HL-60/S4 treated with phorbol 12-myristate 13-acetate at 8.2 ng/mL for 4 days and 3 days (cell line): ENCODE results near the gene DNAJB4.
"Not testable (repeated sequence)": the region's sequence is repeated elsewhere in the genome, so short reads cannot be mapped to it uniquely, and the experiment has no call there.

Source experiments
- in situ Hi-C: fragments of 300-500 bp; cut with MboI; formaldehyde crosslinking; loops from 2 replicates; pipeline ENCODE4 v1.15.0; 2022; ENCODE audit warnings: low sequenced_read_pairs

DNAJB4 gene

DNA sequence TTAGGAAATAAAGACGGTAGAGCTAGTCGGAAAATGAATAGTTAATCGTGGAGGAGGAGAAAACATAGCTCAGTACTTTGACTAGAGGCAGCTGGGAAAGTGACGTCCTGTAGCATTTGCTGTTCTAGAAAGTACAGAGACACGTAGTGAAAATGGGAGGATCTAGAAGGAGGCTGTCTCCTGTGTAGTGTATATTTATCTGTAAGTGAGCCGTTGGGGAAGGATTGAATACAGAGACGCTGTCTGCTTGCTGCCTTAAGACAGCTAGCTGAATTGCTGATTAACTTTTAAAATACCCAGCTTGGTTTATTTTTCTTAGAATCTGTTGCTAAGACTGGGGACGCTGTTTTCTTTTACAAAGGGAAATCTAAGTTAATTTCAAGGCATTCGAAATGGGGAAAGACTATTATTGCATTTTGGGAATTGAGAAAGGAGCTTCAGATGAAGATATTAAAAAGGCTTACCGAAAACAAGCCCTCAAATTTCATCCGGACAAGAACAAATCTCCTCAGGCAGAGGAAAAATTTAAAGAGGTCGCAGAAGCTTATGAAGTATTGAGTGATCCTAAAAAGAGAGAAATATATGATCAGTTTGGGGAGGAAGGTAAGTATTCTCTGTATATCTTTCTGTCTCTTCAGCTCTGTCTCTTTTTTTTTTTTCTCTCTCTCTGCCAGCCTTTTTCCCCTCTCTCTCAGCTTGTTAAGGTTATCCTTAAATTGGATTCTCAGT, at the start of gene DNAJB4:
TSS of gene DNAJB4 (plus strand) at position 221 of the 729 bp plus-strand sequence. CDS start at position 393, 172 bp downstream.
- in situ Hi-C loops, result no loop called here

DNA sequence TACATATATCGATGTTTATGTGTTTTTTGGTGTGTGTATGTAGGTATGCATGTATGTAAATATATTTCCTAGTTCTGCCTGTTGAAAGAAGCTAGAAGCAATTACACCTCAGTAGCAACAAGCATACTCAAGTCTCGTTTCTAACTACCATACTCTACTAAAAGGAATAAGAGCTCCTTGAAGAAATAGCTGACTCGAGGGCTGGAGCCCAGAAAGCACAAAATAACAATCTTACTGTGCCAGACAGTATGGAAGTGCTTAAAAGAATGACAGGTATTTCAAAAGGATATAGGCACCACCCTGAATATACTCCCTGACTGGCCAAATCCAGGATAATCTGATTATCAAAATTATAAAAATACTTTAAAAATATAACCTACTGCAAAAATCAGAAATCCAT, 49.0 kb upstream of the DNAJB4 start:
- in situ Hi-C loops, result no loop called here

DNA sequence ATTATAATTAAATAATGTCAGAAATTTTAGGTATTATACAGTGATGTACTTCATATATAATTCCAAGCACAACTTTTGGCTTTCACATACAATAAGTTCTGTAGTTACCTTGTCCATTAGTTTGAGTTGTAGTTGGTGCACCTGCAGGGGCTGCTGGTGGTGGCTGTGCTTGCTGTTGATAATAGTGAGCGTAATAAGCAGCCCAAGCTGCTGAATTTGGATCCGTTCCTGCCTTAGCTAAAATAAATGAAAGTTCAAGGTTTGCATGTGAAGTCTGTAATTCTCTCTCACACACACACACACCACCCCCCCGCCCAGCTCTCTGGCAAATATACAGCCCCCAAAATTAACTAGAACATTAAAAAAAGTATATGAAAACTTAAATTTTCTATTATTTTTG, 48.3 kb upstream of the DNAJB4 start:
- in situ Hi-C loops, result no loop called here

DNA sequence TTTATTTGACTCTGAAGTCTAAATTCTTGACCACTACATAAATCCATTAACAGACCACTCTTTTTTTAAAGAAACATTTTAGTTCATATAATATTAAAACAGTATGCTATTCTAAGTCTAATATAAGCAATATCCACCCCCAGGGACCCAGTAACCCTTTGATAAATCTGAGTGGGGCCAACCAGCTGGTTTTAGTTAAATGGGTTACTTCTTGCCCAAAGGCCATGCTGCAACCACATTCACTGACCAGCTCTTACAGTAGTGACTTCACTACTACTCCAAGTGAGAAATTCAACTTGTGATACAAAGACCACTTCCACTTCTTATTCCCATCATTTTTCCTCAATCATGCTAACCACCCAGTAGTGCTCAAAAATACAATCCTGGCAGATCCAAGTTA, 46.3 kb upstream of the DNAJB4 start:
- in situ Hi-C loops, result no loop called here

DNA sequence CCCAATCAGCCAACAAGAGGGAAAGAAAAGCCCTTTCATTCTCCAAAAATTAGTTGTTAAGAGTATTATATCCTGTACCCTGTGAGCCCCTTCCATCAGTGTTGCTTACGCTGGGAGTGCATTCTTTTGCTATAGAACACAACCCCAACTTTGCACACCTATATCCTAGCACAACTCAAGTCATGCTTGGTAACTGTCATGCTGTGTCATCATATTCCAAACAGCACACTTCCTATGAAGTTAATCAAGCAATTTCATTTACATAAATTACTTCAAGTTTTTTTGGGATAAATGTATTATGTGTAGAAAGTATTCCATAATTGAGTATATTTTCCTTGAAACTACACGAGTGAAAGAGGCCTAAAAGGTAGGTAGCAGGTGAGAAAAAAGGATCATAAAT, 45.9 kb upstream of the DNAJB4 start:
- in situ Hi-C loops, result no loop called here

DNA sequence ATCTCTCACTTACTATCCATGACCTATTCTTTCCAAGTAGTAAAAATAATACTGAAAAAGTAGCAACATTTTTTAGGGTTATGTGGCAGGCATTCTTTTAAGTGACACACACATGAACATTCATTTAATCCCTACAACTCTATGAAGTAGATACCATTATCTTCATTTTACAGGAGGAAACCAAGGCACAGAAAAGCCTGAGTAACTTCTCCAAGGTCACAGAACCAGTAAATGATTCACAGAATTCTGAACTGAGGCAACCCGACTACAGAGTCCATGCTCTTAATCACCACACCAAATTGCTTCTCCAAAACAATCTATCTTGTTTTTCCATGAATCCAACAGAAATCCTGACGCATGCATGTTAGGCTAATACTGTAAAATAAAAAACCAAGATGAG, 43.3 kb upstream of the DNAJB4 start:
- in situ Hi-C loops, result no loop called here

DNA sequence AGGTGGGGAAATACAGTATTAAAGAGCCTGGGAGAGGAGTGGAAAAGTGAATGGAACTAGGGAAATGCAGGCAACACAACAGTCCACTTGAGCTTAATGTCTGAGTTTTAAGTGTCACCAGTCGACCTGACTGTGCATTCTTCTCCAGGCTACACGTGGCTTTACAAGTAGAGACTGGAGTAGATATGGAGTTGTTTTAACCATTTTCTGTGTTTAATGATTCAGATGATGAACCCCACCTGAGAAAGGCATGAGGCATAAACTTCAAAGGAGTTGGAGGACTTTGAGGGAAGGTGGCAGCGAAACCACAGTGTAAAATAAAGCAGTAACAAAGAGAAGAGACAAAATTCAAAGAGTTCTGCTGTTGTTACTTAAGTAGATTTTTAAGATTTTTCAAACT, 38.4 kb upstream of the DNAJB4 start:
- in situ Hi-C loops, result no loop called here

DNA sequence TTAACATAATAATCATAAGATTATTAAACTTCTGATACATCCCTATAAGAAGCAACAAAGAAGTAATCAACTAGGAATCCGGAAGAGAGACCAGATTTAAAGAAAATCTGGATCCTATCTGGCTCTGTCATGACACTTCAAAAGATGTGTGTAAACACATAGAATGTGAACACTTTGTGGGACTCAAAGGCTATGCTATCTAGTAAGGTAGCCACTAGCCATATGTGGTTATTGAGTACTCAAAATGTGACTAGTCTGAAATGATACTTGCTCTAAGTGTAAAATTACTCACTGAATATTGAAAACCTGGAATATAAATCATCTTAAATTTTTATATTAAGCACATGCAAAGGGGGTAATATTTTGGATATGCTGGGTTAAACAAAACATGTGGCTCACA, 34.5 kb upstream of the DNAJB4 start:
- in situ Hi-C loops, result no loop called here

DNA sequence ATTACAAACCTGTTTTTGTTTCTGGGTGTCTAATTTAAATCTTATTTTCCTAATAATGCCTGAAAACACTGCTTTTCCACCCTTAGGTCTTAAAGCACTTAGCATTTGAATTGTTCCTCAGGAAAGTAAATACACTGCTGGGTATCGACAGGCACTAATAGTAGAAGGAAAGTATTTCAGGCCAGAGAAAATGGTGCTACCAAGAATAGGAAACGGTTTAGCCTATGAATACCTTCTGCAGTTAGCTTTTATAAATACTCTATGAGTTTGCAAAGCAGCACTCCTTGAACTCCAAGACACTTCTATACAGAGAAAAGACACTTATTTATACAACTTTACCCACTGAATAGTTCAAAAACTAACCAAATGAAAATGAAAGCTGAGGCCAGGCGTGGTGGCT, 32.7 kb upstream of the DNAJB4 start:
- in situ Hi-C loops, result no loop called here

DNA sequence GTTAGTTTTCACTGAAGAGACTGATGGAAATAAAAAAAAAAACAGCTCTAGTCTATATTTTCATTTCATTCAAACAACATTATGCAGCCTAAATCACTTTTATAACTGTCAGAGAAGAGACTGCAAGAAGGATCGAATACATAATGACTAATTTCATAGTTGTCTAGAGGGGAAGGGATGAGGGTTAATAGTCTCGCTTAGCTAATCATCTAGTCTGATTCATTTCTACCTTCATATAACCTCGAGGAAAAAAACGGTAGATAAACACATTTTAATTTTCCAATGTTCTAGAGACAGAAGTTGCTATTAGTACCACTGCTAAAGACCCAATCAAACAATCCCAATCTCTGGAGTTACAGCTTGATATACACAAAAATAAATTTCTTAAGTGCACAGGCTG, 29.4 kb upstream of the DNAJB4 start:
- in situ Hi-C loops, result no loop called here

DNA sequence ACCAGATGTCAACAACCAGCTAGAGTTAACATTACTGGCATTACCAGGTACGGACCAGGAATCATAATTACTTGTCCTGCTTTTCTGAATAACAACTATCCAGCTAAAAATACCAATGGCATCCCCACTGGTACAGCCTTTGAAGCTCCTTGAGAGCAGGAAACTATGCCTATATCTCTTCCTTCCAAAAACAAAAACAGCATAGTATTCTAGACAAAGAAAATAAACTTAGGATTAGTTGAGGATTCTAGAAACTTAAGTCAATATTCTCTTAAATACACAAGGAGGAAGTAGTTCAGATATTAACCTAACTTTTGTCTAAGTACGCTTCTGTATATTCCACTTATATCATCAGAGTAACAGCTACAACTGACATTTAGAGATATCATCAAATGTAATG, 28.8 kb upstream of the DNAJB4 start:
- in situ Hi-C loops, result no loop called here

DNA sequence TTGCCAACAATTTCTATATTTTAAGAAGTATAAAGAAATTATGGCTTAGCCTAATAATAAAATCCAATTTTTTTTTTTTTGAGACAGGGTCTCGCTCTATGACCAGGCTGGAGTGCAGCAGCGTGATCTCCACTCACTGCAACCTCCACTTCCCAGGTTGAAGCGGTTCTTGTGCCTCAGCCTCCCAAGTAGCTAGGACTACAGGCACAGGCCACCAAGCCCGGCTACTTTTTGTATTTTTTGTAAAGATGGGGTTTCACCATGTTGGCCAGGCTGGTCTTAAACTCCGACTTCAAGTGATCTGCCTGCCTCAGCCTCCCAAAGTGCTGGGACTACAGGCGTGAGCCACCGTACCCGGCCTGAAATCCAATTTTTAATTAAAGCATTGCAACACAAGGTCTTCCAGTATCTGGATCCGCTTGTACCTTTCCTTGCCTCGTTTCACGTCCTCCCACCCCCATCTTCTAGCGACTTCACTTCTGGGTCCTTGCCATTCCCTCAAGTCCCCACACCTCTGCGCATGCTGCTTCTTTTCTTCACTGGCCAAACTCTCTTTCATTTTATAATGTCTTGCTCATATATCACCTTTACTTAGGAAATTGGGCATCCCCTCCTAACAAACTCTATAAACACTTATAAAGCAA, 28.2 kb upstream of the DNAJB4 start:
- in situ Hi-C loops, result no loop called here

DNA sequence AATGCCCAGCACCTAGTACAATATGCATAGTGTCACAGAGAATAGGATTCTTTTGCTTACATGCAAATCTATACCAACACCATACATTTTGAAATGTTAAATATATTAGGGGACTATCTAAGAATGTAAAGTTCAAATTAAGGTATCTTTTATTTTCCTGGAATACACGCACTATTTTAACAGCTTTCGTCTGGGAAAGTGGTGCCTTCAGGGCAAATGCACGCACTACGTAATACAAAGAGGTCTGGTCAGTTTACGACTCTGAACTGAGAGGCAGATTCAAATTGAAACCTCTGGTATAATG, 26.8 kb upstream of the DNAJB4 start:
- in situ Hi-C loops, result no loop called here

DNA sequence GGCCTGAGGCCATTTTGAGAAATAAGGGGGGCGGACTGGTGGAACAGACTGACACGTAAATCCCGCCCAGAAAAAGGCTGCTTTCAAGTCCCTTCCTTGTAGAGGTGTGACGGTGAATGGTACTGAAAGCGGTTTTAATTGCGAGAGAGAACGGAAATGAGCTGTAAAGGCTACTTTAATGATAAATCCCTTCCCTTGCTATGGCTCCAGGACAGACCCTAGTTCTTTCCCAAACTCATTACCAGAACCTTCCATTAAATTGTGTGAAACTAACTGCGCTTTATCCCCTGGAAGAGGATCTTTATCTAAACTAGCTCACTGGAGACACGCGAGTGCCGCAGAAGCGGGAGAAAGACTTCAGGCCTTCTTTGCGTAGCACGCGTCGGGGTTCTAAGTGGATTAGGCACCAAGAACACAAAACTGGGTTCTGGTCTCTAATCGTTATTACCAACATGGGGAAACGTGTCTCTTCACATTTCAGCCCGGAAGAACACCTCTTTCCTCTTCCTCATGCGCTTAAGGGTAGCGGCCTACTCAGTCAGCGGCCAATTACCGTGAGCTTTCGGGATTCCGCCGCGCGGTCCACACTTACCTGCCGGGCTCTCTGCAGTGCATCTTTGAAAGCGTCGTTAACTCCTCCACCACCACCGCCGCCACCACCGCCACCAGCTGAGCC, 26.3 kb upstream of the DNAJB4 start:
- in situ Hi-C loops, result no loop called here

DNA sequence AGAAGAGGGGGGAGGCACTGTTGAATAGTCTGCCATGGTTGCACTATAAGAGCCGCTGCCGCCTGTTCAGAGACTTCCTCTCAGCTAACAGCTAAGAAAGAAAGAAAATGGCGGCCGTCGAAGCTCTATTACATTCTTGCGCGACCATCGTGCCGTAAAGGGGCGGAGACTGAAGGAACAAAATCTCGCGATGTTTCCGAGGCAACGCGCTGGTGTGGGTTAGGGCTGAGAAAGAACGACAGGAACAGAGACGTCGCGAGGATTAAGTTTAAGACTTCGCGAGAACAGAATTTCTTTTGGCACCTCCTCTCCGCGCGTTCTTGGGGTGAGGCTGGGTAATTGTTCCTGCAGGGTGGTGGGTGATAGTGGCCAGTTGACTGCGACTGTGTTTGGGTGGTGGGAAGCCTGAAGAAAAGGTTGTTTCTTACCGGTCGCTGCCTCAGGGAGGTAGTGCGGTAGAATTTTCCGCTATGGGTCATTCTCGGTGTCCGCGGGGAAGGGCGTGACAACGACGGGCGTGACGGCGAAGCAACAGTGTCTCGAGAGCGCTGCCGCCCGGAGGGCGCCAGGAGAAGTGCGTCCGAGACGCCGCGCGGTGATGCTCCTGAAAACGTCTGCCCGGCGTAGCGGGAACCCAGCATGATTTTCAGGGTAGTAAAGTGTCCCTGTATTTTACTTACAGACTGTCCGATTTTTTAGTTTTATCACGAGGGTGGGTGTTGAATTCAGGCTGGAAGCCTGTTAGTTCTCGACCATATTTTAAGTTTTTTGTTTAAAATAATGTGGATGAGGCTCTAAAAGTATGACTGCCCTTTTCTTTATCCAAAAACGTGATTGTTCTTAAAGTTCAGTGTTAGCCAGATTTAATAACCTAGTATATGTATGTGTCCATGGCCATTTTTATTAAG, 25.5 kb upstream of the DNAJB4 start, which contains the start of gene FUBP1:
TSS of gene FUBP1 (minus strand) at position 104 of the 908 bp plus-strand sequence. CDS start at position 36, 68 bp downstream.
- in situ Hi-C loops, result no loop called here

DNA sequence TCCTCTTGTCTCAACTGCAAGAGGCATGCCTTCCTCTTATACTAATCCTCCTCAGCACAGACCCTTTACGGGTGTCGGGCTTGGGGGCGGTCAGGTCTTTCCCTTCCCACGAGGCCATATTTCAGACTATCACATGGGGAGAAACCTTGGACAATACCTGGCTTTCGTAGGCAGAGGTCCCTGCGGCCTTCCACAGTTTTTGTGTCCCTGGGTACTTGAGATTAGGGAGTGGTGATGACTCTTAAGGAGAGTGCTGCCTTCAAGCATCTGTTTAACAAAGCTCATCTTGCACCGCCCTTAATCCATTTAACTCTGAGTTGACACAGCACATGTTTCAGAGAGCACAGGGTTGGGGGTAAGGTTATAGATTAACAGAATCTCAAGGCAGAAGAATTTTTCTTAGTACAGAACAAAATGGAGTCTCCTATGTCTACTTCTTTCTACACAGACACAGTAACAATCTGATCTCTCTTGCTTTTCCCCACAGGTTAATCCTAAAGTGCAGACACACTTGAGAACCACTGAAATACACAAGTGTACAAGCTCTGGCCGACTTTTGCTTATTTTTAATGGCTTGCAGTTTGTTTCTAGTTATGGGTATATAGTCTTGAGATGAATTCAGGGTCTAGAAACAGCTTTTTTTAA, 21.3 kb upstream of the DNAJB4 start:
- in situ Hi-C loops, result not testable (repeated sequence)

DNA sequence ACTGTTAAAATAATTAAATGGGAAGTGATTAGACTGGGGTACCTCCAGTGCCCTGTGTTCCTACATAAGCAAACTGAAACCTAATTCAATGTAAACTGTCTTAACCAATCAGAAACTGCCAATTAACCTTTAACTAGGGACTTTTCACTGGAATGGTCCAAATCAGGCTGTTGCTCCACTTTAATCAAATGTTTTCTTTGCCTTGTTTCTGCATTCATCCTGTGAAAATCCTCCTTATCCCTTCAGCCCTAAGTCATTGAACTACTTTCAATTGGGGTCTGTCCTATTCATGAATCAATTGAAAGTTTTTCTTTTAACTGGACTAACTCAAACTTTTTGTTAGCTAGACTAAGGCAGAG, 20.8 kb upstream of the DNAJB4 start:
- in situ Hi-C loops, result no loop called here

DNA sequence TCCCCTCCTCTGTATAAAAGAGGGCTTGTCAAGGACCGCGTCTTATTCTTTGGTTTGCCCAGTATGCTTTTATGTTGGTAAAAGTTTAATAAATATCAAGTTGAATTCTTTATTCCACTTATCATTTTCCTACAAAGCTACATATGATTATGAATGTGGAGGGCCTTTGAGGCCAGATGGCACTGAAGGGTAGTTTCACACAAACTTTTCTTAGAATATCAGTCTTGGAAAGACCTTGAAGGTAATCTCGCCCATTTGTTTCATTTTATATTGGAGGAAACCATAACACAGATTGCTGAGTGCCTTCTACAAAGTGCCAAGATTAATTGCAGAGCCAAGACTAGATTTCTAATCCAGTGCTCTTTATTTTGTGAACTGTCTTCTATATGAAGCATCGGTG, 20.1 kb upstream of the DNAJB4 start:
- in situ Hi-C loops, result no loop called here

DNA sequence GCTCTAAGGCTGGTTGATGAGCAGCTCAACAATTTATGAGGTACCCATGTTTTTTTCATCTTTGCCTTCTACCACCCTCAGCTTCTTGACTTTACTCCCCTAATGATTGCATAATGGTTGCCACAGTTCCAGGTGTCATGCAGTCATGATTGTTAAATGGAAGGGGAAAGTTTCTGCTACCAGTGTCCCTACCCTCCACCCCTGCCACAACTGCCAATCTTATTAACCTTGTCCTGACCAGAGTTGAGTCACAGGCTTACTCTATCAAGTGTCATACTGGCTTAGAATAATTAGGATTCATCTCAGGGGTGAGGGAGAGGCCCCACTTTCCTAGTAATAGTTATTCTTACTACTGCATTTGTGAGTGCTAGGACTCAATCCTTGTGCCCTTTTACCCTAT, 17.9 kb upstream of the DNAJB4 start:
- in situ Hi-C loops, result no loop called here

DNA sequence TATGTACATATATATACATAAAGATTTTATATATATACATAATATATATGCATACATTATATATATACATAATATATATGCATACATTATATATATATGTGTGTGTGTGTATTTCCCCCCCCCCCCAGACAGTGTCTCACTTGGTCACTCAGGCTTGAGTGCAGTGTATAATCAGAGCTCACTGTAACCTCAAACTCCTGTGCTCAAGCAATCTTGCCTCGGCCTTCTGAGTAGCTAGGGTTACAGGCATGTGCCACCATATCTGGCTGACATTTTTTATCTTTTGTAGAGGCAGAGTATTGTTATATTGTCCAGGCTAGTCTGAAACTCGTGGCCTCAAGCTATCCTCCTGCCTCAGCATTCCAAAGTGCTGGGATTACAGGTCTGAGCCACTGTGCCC, 16.8 kb upstream of the DNAJB4 start:
- in situ Hi-C loops, result no loop called here

DNA sequence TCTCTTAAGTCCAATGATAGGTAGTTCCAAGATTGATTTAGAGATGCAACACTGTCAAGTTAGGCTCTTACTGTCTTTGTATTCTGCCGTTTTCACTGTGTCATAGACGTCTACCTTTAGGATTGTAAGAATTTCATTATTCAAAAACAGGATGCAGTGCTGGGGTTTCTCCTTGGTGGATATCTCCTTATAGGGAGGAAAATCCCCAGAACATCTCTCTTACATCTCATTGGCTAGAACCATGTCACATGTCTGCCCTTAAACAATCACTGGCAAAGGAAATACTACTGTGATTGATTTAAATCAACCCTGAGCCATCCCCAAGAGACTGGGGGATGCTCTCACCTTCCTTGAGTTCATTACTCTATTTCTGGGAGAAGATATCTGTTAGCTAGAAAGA, 15.0 kb upstream of the DNAJB4 start:
- in situ Hi-C loops, result no loop called here
